Naive thymus-derived CD4-positive, alpha-beta T cell (primary cell): Measurements from ENCODE around the gene MAP7D2. TPM values are rescaled to one million over a fixed set of nuclear protein-coding genes. Genes with fewer than 3 reads are reported as not detected.

ENCODE experiments used
- ATAC-seq: fragments of 150-1000 bp; cut with Tn5 transposase; 2 replicates; pipeline ENCODE4 v1.10.0; 2021; ENCODE audit warnings: mild to moderate bottlenecking, moderate library complexity
- CTCF ChIA-PET: fragments of 350-600 bp; sonication (Branson Sonifier 250); formaldehyde crosslinking; loops from one replicate; lab custom pipeline; 2021; ENCODE audit warnings: antibody characterized with exemption; lab: Charles Lee
- POLR2A ChIA-PET: fragments of 350-600 bp; sonication (Branson Sonifier 250); formaldehyde crosslinking; loops from one replicate; lab custom pipeline; 2021; ENCODE audit warnings: antibody characterized with exemption, inconsistent platforms; lab: Charles Lee
- DNase-seq, 9 donors: peaks; one replicate each; pipeline versions ENCODE4 v3.0.0 to v3.0.0-alpha.2; 2020 to 2022; ENCODE audit warnings: mixed read lengths in 1 of 9
- H3K27ac ChIP-seq: one replicate; pipeline ENCODE4 v1.7.0; 2013; ENCODE audit warnings: mild to moderate bottlenecking, low read depth, low read length, moderate library complexity
- H3K27me3 ChIP-seq, 2 donors: one replicate each; pipeline ENCODE4 v1.7.0; 2013; ENCODE audit warnings: low read length in 2 of 2, mild to moderate bottlenecking in 2 of 2, moderate library complexity in 2 of 2; ENCODE audit not compliant: control insufficient read depth in 2 of 2, insufficient read depth in 2 of 2
- H3K36me3 ChIP-seq, 3 experiments: 1 replicate in 2 of 3; 2 replicates in 1 of 3; pipeline ENCODE4 v1.7.0; 2013; ENCODE audit warnings: low read length in 3 of 3, mild to moderate bottlenecking in 3 of 3, moderate library complexity in 1 of 3; ENCODE audit not compliant: insufficient read depth in 3 of 3, control insufficient read depth in 2 of 3
- H3K4me1 ChIP-seq, 2 donors: one replicate each; pipeline ENCODE4 v1.7.0; 2013; ENCODE audit warnings: low read length in 2 of 2, mild to moderate bottlenecking in 2 of 2, moderate library complexity in 1 of 2; ENCODE audit not compliant: control insufficient read depth in 2 of 2, insufficient read depth in 2 of 2
- H3K4me3 ChIP-seq: 2 replicates; pipeline ENCODE4 v1.7.0; 2013; ENCODE audit warnings: mild to moderate bottlenecking, low read length
- H3K9me3 ChIP-seq, 3 experiments: 1 replicate in 2 of 3; 2 replicates in 1 of 3; pipeline ENCODE4 v1.7.0; 2013; ENCODE audit warnings: low read length in 3 of 3; ENCODE audit not compliant: control insufficient read depth in 2 of 3
- H3K27ac Mint-ChIP-seq, 9 donors: one replicate each; pipeline ENCODE4 v1.8.0; 2020 to 2022; ENCODE audit warnings: mixed read lengths in 9 of 9, mild to moderate bottlenecking in 8 of 9, moderate library complexity in 5 of 9, inconsistent platforms in 2 of 9
- H3K27me3 Mint-ChIP-seq, 5 donors: one replicate each; pipeline ENCODE4 v1.8.0; 2021 to 2022; ENCODE audit warnings: mixed read lengths in 5 of 5, mild to moderate bottlenecking in 1 of 5
- H3K36me3 Mint-ChIP-seq, 5 donors: one replicate each; pipeline ENCODE4 v1.8.0; 2020 to 2022; ENCODE audit warnings: mixed read lengths in 5 of 5, mild to moderate bottlenecking in 3 of 5, inconsistent platforms in 1 of 5
- H3K4me1 Mint-ChIP-seq, 7 donors: one replicate each; pipeline ENCODE4 v1.8.0; 2020 to 2022; ENCODE audit warnings: mixed read lengths in 7 of 7, mild to moderate bottlenecking in 3 of 7, inconsistent platforms in 1 of 7
- H3K4me3 Mint-ChIP-seq, 10 donors: one replicate each; pipeline ENCODE4 v1.8.0; 2020 to 2022; ENCODE audit warnings: mild to moderate bottlenecking in 10 of 10, mixed read lengths in 10 of 10, moderate library complexity in 6 of 10, inconsistent platforms in 2 of 10
- H3K9me3 Mint-ChIP-seq, 11 donors: one replicate each; pipeline ENCODE4 v1.8.0; 2020 to 2022; ENCODE audit warnings: mixed read lengths in 11 of 11, mild to moderate bottlenecking in 4 of 11, inconsistent platforms in 1 of 11, moderate library complexity in 1 of 11
- intact Hi-C, 2 donors: fragments of 100-400 bp; cut with micrococcal nuclease; formaldehyde crosslinking; loops; one replicate each; pipeline ENCODE4 v1.15.1; 2023
- polyA plus RNA-seq, 2 donors: library from polyadenylated mRNA; unstranded; fragments of 300-500 nt; fragmentation: Illumina TruSeq; gene quantifications; one replicate each; pipeline ENCODE4 v1.2.3, GENCODE V29; 2021
- total RNA-seq, 6 experiments: library from RNA in 5 of 6; stranded (reverse) in 5 of 6; gene quantifications; 1 replicate in 5 of 6; 2 replicates in 1 of 6; pipeline ENCODE4 v1.2.3 and lab custom pipeline; 2021 to 2026

MAP7D2 gene
- total and polyA plus RNA-seq, 7 experiments from 2014 or later, result 0.13 to 0.22 (median 0.15) TPM; not detected in 2

GRCh38 chrX:20139966-20140365 lies 23.3 kb upstream of the MAP7D2 start:
- H3K27me3 Mint-ChIP-seq, result no peaks in the 10 kb centered on the region
- peaks cover 0 to 28% (median 9%) of the 10 kb centered on the region in 5 donors for H3K36me3 Mint-ChIP-seq
- intact Hi-C loops, result loop anchor here (2.0 to 10.0 kb wide), 10 partner anchors 127 to 1699 kb away; partner anchors contain the start of genes BCLAF3 (in 1 of the 2), MBTPS2 (in 1 of the 2), PDHA1 (in 1 of the 2) and PHKA2 (in 1 of the 2)
- Histone ChIP-seq H3K4me1 (peaks cover 8 to 13% of the 10 kb centered on the region in 2 donors), H3K27ac (peak overlapping the region; percentile 93), H3K27me3 (no peaks in the 10 kb centered on the region), H3K9me3 (no peaks in the 10 kb centered on the region), H3K4me3 (peak overlapping the region; percentile 84), H3K36me3 (peaks cover 0 to 27% (median 5%) of the 10 kb centered on the region in 3 experiments)
- peaks cover 4 to 57% (median 38%) of the 10 kb centered on the region in 7 donors for H3K4me1 Mint-ChIP-seq
- DNase-seq (no peak), ATAC-seq (no peak)
- ChIA-PET POLR2A (no interaction called here), CTCF (interaction anchor here (1.3 kb wide), 1 partner anchor 15 kb away, joined by 3 read pairs; no protein-coding TSS in a partner anchor)
- H3K4me3 Mint-ChIP-seq, result peak overlapping the region; percentile 80 to 96 (median 88)
- no peaks in the 10 kb centered on the region for H3K9me3 Mint-ChIP-seq
- peak overlapping the region in 8 of 9 donors; percentile 68 to 97 (median 84) for H3K27ac Mint-ChIP-seq

GRCh38 chrX:20135944-20136343 lies 19.2 kb upstream of the MAP7D2 start:
- Mint-ChIP-seq H3K4me3 (peak overlapping the region in 1 of 10 donors; percentile 26), H3K27ac (peak overlapping the region in 5 of 9 donors; percentile 6 to 79 (median 29)), H3K9me3 (no peaks in the 10 kb centered on the region), H3K27me3 (no peaks in the 10 kb centered on the region), H3K36me3 (peaks cover 0 to 39% (median 9%) of the 10 kb centered on the region in 5 donors), H3K4me1 (peaks cover 4 to 61% (median 35%) of the 10 kb centered on the region in 7 donors)
- no peaks in the 10 kb centered on the region for H3K27me3 ChIP-seq
- peaks cover 8 to 13% of the 10 kb centered on the region in 2 donors for H3K4me1 ChIP-seq
- H3K4me3 ChIP-seq, result no peak overlapping the region
- H3K27ac ChIP-seq, result no peak overlapping the region
- DNase-seq (no peak), ATAC-seq (no peak)
- POLR2A ChIA-PET, result no interaction called here
- intact Hi-C loops, result no loop called here
- H3K36me3 ChIP-seq, result peaks cover 0 to 47% (median 12%) of the 10 kb centered on the region in 3 experiments
- H3K9me3 ChIP-seq, result no peaks in the 10 kb centered on the region
- CTCF ChIA-PET, result no interaction called here

DNA sequence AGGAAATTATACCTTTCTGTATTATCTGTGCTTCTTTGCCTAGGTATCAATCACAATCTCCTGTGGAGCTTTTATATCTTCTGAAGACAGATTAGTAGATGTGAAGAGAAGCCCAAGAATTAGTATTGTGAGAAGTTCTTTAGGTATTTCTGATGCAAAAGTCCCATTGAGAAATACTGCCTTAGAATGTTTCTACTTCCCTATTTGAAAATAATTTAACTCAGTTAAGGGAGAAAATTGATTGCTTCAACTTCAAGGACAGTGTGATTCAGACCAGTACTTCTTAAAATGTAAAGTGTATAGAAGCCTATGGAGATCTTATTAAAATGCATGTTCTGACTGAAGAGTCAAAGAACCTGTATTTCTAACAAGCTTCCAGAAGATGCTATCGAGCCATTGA lies 16.0 kb upstream of the MAP7D2 start:
- Histone ChIP-seq H3K27me3 (no peaks in the 10 kb centered on the region), H3K4me1 (no peaks in the 10 kb centered on the region), H3K4me3 (no peak overlapping the region), H3K9me3 (no peaks in the 10 kb centered on the region), H3K36me3 (peaks cover 0 to 54% (median 12%) of the 10 kb centered on the region in 3 experiments), H3K27ac (no peak overlapping the region)
- Mint-ChIP-seq H3K27ac (peak overlapping the region in 1 of 9 donors; percentile 28), H3K9me3 (no peaks in the 10 kb centered on the region), H3K27me3 (no peaks in the 10 kb centered on the region), H3K4me3 (no peak overlapping the region), H3K4me1 (peaks cover 0 to 31% (median 17%) of the 10 kb centered on the region in 7 donors), H3K36me3 (peaks cover 0 to 47% (median 9%) of the 10 kb centered on the region in 5 donors)
- POLR2A ChIA-PET, result no interaction called here
- CTCF ChIA-PET, result no interaction called here
- DNase-seq (no peak), ATAC-seq (peak; percentile 32)
- intact Hi-C loops, result no loop called here

DNA sequence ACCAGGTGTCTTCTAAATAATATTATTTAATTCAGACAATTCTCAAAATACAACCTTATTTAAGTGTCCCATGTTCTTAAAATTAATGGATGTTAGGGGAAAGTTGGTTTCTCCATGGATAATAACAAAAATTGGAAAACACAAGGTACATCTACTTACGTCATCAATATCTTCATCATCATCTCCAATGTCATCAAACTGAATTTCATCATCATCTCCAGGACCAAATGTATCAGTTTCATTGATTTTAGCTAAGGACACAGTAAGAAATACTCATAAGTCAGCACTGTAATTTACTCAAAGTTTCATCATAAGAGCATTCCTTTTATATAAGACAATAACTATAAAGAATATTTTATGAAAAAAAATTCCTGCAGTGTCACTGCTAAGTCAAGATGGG lies 13.7 kb upstream of the MAP7D2 start:
- Mint-ChIP-seq H3K36me3 (peaks cover 0 to 27% (median 5%) of the 10 kb centered on the region in 5 donors), H3K9me3 (no peaks in the 10 kb centered on the region), H3K27ac (peak overlapping the region in 1 of 9 donors; percentile 54), H3K4me3 (no peak overlapping the region), H3K27me3 (no peaks in the 10 kb centered on the region), H3K4me1 (peaks cover 0 to 9% (median under 1%) of the 10 kb centered on the region in 7 donors)
- DNase-seq, result no peak
- CTCF ChIA-PET, result interaction anchor here (0.6 kb wide), 1 partner anchor 15 kb away, joined by 3 read pairs; no protein-coding TSS in a partner anchor
- intact Hi-C loops, result loop anchor here in 1 of 2 donors (2.0 kb wide), 1 partner anchor 226 kb away; no protein-coding TSS in a partner anchor
- Histone ChIP-seq H3K27ac (no peak overlapping the region), H3K4me3 (no peak overlapping the region), H3K27me3 (no peaks in the 10 kb centered on the region), H3K4me1 (no peaks in the 10 kb centered on the region), H3K9me3 (no peaks in the 10 kb centered on the region), H3K36me3 (peaks cover 0 to 39% (median 8%) of the 10 kb centered on the region in 3 experiments)
- POLR2A ChIA-PET, result interaction anchor here (1.0 kb wide), 1 partner anchor 9 kb away, joined by 3 read pairs; no protein-coding TSS in a partner anchor
- no peak for ATAC-seq

GRCh38 chrX:20129547-20129946 lies 12.8 kb upstream of the MAP7D2 start:
- Histone ChIP-seq H3K4me3 (no peak overlapping the region), H3K4me1 (no peaks in the 10 kb centered on the region), H3K27ac (no peak overlapping the region), H3K27me3 (no peaks in the 10 kb centered on the region), H3K36me3 (peaks cover 0 to 34% (median 8%) of the 10 kb centered on the region in 3 experiments), H3K9me3 (no peaks in the 10 kb centered on the region)
- intact Hi-C loops, result loop anchor here (5.0 kb wide), 2 partner anchors 222 to 757 kb away; no protein-coding TSS in a partner anchor
- no peak overlapping the region for H3K4me3 Mint-ChIP-seq
- peaks cover 0 to 11% (median 0%) of the 10 kb centered on the region in 7 donors for H3K4me1 Mint-ChIP-seq
- ChIA-PET CTCF (interaction anchor here (1.3 kb wide), 1 partner anchor 224 kb away, joined by 3 read pairs; no protein-coding TSS in a partner anchor), POLR2A (no interaction called here)
- H3K27ac Mint-ChIP-seq, result peak overlapping the region in 1 of 9 donors; percentile 53
- ATAC-seq, result no peak
- no peaks in the 10 kb centered on the region for H3K9me3 Mint-ChIP-seq
- peaks cover 0 to 33% (median 5%) of the 10 kb centered on the region in 5 donors for H3K36me3 Mint-ChIP-seq
- H3K27me3 Mint-ChIP-seq, result no peaks in the 10 kb centered on the region
- DNase-seq, result no peak

GRCh38 chrX:20128670-20129069 lies 12.0 kb upstream of the MAP7D2 start:
- Mint-ChIP-seq H3K36me3 (peaks cover 0 to 33% (median 5%) of the 10 kb centered on the region in 5 donors), H3K4me3 (no peak overlapping the region), H3K9me3 (no peaks in the 10 kb centered on the region), H3K27me3 (no peaks in the 10 kb centered on the region), H3K27ac (peak overlapping the region in 1 of 9 donors; percentile 47), H3K4me1 (peaks cover 0 to 11% (median 0%) of the 10 kb centered on the region in 7 donors)
- ChIA-PET POLR2A (no interaction called here), CTCF (interaction anchor here (1.3 kb wide), 1 partner anchor 224 kb away, joined by 3 read pairs; no protein-coding TSS in a partner anchor)
- Histone ChIP-seq H3K36me3 (peaks cover 0 to 33% (median 8%) of the 10 kb centered on the region in 3 experiments), H3K4me1 (no peaks in the 10 kb centered on the region), H3K4me3 (no peak overlapping the region), H3K9me3 (no peaks in the 10 kb centered on the region), H3K27me3 (no peaks in the 10 kb centered on the region), H3K27ac (no peak overlapping the region)
- intact Hi-C loops, result loop anchor here (5.0 kb wide), 2 partner anchors 221 to 756 kb away; no protein-coding TSS in a partner anchor
- ATAC-seq (no peak), DNase-seq (no peak)
